ENCODE measurements around the gene TFF2. TPM values are rescaled to one million over a fixed set of nuclear protein-coding genes. Genes with fewer than 3 reads are reported as not detected.

Gene TFF2
- total RNA-seq, 1 experiment from 2014 or later, result not detected

DNA sequence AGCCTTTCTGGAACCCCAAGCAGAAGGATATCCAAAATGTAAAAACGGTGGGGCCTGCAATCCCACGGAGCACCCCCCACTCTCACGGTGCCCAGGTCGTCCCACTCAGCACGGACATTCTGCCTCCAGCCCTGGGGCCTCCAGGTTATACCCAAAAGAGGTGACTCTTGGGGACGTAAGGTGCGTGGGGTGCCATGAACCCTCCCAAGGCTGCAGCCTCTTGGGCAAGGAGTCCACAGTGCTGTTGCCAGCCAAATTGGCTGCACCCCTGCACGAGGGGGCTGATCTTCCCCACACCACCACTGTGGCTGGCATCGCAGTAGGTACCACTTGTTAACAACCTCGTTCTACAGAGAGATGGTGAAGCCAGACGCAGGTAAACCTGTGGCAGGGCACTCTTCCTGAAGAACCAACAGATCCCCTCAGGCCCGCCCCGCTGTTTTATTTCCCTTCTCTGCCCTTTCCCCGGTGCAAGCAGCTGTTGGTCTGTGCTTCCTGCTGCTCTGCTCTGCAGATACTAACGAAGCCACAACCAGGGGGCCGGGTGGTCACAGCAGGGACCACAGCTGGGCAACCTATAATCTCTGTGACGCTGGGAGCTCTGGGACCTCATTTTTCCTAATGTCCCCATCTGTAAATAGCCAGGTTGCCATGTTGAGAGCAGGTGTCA, 44.3 kb downstream of the TFF2 start:
- peak; percentile 68 to 83 for DNase-seq
- Histone ChIP-seq H3K27ac (no peak overlapping the region), H3K36me3 (no peaks in the 10 kb centered on the region), H3K9me3 (replicated peaks) (no peaks in the 10 kb centered on the region), H3K4me1 (peaks cover 18% of the 10 kb centered on the region), H3K27me3 (0 out of 2 replicates have a peak, but pooled peaks cover 5% of the 10 kb centered on the region), H3K4me3 (no peak overlapping the region)

DNA sequence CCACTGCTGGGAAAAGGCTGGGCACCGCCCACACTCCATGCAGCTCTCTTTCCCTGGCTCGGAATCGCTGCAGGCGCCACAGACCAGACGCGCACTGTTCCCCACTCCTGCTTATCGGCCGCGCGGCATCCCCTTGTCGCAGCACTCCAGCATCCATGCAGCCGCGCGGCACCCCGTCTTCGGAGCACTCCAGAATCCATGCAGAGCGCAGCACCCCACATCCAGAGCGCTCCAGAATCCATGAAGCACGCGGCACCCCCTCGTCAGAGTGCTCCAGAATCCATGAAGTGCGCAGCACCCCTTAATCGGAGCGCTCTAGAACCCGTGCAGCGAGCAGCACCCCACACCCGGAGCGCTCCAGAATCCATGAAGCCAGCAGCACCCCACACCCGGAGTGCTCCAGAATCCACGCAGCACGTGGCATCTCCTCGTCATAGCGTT, 45.1 kb downstream of the TFF2 start:
- DNase-seq, result no peak
- Histone ChIP-seq H3K4me1 (peaks cover 18% of the 10 kb centered on the region), H3K4me3 (no peak overlapping the region), H3K27ac (no peak overlapping the region), H3K36me3 (no peaks in the 10 kb centered on the region), H3K27me3 (0 out of 2 replicates have a peak, but pooled peaks cover 5% of the 10 kb centered on the region), H3K9me3 (replicated peaks) (no peaks in the 10 kb centered on the region)

- Histone ChIP-seq H3K27ac (no peak overlapping the region), H3K27me3 (0 out of 2 replicates have a peak, but pooled peaks cover 5% of the 10 kb centered on the region), H3K4me1 (peaks cover 17% of the 10 kb centered on the region), H3K9me3 (replicated peaks) (no peaks in the 10 kb centered on the region), H3K4me3 (no peak overlapping the region), H3K36me3 (no peaks in the 10 kb centered on the region)
- peak in 1 of 2 experiments; percentile 24 for DNase-seq
These were observed 46.0 kb downstream of the TFF2 start for GRCh38 chr21:42304556-42305454.

- H3K27me3 ChIP-seq, result 0 out of 2 replicates have a peak, but pooled peaks cover 5% of the 10 kb centered on the region
- no peaks in the 10 kb centered on the region for H3K9me3 ChIP-seq (replicated peaks)
- DNase-seq, result no peak
- H3K4me3 ChIP-seq, result no peak overlapping the region
- peaks cover 7% of the 10 kb centered on the region for H3K4me1 ChIP-seq
- no peak overlapping the region for H3K27ac ChIP-seq
- no peaks in the 10 kb centered on the region for H3K36me3 ChIP-seq
These were observed 47.4 kb downstream of the TFF2 start for GRCh38 chr21:42303443-42303842.

DNA sequence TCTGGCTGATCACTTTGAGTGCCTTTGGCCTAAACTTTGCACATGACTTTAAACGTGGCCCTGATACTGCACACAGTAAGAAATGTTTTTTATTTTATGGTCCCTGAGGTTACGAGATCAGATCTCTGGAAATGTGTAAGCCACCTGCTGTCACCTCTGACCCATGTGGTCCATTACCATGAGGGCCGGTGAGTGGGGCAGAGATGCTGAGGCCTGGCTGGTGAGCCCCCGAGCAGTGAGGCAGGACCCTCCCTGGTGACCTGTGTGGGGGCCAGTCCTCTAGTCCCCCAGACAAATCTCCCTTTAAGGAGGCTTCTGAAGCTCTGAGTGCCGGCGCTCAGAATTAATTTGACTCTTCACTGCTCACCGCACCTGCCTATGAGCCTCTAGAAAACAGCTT, 48.0 kb downstream of the TFF2 start:
- no peak overlapping the region for H3K4me3 ChIP-seq
- DNase-seq, result no peak
- H3K4me1 ChIP-seq, result peaks cover 7% of the 10 kb centered on the region
- no peaks in the 10 kb centered on the region for H3K36me3 ChIP-seq
- no peak overlapping the region for H3K27ac ChIP-seq
- no peaks in the 10 kb centered on the region for H3K9me3 ChIP-seq (replicated peaks)
- H3K27me3 ChIP-seq, result 0 out of 2 replicates have a peak, but pooled peaks cover 5% of the 10 kb centered on the region

GRCh38 chr21:42302076-42302650, 48.6 kb downstream of the TFF2 start:
- Histone ChIP-seq H3K36me3 (no peaks in the 10 kb centered on the region), H3K4me3 (no peak overlapping the region), H3K27me3 (0 out of 2 replicates have a peak, but pooled peaks cover 9% of the 10 kb centered on the region), H3K27ac (no peak overlapping the region), H3K4me1 (peaks cover 5% of the 10 kb centered on the region), H3K9me3 (replicated peaks) (no peaks in the 10 kb centered on the region)
- peak; percentile 23 to 52 for DNase-seq

DNA sequence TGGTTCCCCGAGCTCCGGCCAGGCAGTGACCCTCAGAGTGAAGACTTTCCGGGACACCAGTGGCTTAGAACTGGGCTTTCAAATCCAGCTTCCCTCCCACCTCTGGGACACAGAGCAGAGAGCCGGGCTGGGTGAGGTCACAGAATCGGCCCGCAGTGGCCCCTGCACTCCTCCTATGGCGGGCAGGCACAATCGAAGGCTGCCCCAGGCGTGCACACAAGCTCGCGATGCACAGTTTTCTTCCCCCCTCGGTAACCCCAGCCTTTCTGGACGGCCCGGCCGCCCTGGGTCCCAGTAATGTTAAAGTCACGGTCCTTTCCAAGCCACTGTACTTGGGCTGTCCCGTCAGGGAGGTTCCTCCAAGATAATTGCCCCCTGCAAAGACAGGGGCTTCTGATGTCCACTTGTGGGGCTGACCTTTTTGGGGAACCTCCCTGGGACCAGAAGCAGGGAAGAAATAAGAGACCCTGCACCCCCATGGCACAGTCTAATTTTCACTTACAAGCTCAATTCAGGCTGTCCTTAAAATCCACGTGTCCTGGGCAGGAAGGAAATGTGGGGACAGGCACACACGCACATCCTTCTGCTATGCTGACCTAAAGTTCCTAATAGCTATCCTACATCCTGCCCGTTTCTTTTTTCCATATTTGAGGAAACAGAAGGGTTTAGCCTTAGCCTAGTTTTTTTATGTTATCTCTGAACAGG, 49.3 kb downstream of the TFF2 start:
- H3K9me3 ChIP-seq (replicated peaks), result no peaks in the 10 kb centered on the region
- no peak for DNase-seq
- H3K27ac ChIP-seq, result no peak overlapping the region
- H3K4me1 ChIP-seq, result no peaks in the 10 kb centered on the region
- H3K27me3 ChIP-seq, result 0 out of 2 replicates have a peak, but pooled peaks cover 9% of the 10 kb centered on the region
- H3K36me3 ChIP-seq, result no peaks in the 10 kb centered on the region
- no peak overlapping the region for H3K4me3 ChIP-seq

- Histone ChIP-seq H3K27ac (no peak overlapping the region), H3K9me3 (replicated peaks) (no peaks in the 10 kb centered on the region), H3K4me3 (no peak overlapping the region), H3K4me1 (no peaks in the 10 kb centered on the region), H3K27me3 (0 out of 2 replicates have a peak, but pooled peaks cover 9% of the 10 kb centered on the region), H3K36me3 (no peaks in the 10 kb centered on the region)
- DNase-seq, result no peak
These were observed 49.8 kb downstream of the TFF2 start for GRCh38 chr21:42300956-42301355.

DNA sequence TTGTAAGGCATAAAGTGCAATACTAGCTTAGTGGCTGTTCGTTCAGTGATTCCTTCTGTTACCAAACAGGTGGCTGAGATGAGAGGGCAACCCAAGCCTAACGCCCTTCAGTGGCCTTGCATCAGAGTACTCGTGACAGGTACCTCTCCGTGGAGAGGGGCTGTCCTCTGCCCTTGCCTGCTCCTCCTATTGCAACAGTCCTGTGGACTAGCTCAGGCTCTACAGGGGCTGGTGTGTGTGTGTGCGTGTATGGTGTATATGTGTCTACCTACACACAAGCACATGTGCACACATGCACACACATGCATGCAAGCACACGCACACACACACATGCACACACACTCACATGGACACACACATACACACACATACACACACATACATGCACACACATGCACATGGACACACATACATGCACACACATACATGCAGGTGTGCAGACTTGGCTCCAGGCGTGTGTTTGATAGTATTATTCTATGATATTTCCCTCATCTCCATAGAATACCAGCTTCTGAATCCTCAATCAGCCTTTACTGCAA, 50.7 kb downstream of the TFF2 start:
- Histone ChIP-seq H3K4me1 (no peaks in the 10 kb centered on the region), H3K4me3 (no peak overlapping the region), H3K9me3 (replicated peaks) (no peaks in the 10 kb centered on the region), H3K27me3 (0 out of 2 replicates have a peak, but pooled peaks cover 9% of the 10 kb centered on the region), H3K27ac (no peak overlapping the region), H3K36me3 (no peaks in the 10 kb centered on the region)
- DNase-seq, result no peak

GRCh38 chr21:42299324-42300044, 51.3 kb downstream of the TFF2 start:
- no peaks in the 10 kb centered on the region for H3K36me3 ChIP-seq
- DNase-seq, result no peak
- no peak overlapping the region for H3K27ac ChIP-seq
- no peaks in the 10 kb centered on the region for H3K9me3 ChIP-seq (replicated peaks)
- 0 out of 2 replicates have a peak, but pooled peaks cover 9% of the 10 kb centered on the region for H3K27me3 ChIP-seq
- H3K4me3 ChIP-seq, result no peak overlapping the region
- no peaks in the 10 kb centered on the region for H3K4me1 ChIP-seq

- Histone ChIP-seq H3K27me3 (0 out of 2 replicates have a peak, but pooled peaks cover 9% of the 10 kb centered on the region), H3K9me3 (replicated peaks) (no peaks in the 10 kb centered on the region), H3K4me3 (no peak overlapping the region), H3K4me1 (no peaks in the 10 kb centered on the region), H3K27ac (no peak overlapping the region), H3K36me3 (no peaks in the 10 kb centered on the region)
- DNase-seq, result no peak
These were observed 52.1 kb downstream of the TFF2 start for GRCh38 chr21:42298657-42299056.

DNA sequence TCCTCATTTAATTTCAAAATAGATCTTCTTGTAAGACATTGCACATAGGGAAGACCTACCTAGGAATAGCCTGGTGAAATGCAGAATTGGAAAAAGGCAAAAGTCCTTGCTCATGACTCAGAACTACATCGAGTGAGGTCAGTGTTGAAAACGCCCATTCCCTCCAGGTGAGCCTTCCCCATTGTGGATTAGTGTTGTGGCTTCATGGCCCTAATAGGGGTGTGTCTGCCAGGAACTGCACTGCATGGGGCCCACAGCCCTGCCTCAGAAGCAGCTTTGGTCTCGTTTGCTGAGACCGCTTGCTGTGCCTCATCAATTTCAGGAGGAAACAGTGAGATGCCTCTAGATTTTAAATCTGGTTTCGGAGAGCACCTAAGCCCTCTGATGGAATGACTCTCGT, 52.6 kb downstream of the TFF2 start:
- no peak overlapping the region for H3K4me3 ChIP-seq
- H3K36me3 ChIP-seq, result no peaks in the 10 kb centered on the region
- no peak for DNase-seq
- H3K9me3 ChIP-seq (replicated peaks), result no peaks in the 10 kb centered on the region
- H3K4me1 ChIP-seq, result no peaks in the 10 kb centered on the region
- no peak overlapping the region for H3K27ac ChIP-seq
- H3K27me3 ChIP-seq, result 0 out of 2 replicates have a peak, but pooled peaks cover 9% of the 10 kb centered on the region

GRCh38 chr21:42297377-42297776, 53.4 kb downstream of the TFF2 start:
- Histone ChIP-seq H3K4me1 (no peaks in the 10 kb centered on the region), H3K27me3 (0 out of 2 replicates have a peak, but pooled peaks cover 9% of the 10 kb centered on the region), H3K9me3 (replicated peaks) (no peaks in the 10 kb centered on the region), H3K27ac (no peak overlapping the region), H3K4me3 (no peak overlapping the region), H3K36me3 (no peaks in the 10 kb centered on the region)
- no peak for DNase-seq

All from SJCRH30 (cell line).